HL-60/S4 treated with phorbol 12-myristate 13-acetate at 8.2 ng/mL for 4 days and 3 days (cell line): ENCODE results near the gene MRPS6.

Experiments
- in situ Hi-C: fragments of 300-500 bp; cut with MboI; formaldehyde crosslinking; loops from 2 replicates; pipeline ENCODE4 v1.15.0; 2022; ENCODE audit warnings: low sequenced_read_pairs

MRPS6 gene

GRCh38 chr21:34073032-34073748 is at the start of gene MRPS6, which contains the start of gene SLC5A3:
TSS of gene MRPS6 (plus strand) at chr21:34073578. CDS start at chr21:34073701, 123 bp downstream.
TSS of gene SLC5A3 (plus strand) at chr21:34073578. CDS start at chr21:34095199, 21,621 bp downstream.
- in situ Hi-C loops, result no loop called here

- in situ Hi-C loops, result no loop called here
Observed at GRCh38 chr21:34023691-34024373, 49.5 kb upstream of the MRPS6 start.

GRCh38 chr21:34024374-34024693 is 49.0 kb upstream of the MRPS6 start:
- in situ Hi-C loops, result no loop called here

DNA sequence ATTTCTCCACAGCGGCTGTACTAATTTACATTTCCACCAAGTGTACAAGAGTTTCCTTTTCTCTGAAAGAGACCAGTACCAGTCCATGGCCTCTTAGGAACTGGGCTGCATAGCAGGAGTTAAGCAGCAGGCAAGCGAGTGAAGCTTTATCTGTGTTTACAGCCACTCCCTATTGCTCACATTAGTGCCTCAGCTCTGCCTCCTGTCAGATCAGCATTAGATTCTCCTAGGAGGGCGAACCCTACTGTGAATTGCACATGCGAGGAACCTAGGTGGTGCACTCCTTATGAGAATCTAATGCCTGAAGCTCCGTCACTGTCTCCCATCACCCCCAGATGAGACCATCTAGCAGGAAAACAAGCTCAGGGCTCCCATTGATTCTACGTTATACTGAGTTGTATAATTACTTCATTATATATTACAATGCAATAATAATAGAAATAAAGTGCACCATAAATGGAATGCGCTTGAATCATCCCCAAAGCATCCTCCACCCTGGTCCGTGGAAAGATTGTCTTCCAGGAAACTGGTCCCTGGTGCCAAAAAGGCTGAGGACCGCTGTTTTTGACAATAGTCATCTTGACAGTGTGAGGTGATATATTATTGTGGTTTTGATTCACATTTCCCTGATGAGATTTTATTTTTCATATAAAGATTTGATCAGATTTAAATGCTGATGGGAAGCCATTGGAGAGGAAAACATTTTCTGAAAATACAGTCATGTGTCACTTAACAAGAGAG is 45.5 kb upstream of the MRPS6 start:
- in situ Hi-C loops, result no loop called here

DNA sequence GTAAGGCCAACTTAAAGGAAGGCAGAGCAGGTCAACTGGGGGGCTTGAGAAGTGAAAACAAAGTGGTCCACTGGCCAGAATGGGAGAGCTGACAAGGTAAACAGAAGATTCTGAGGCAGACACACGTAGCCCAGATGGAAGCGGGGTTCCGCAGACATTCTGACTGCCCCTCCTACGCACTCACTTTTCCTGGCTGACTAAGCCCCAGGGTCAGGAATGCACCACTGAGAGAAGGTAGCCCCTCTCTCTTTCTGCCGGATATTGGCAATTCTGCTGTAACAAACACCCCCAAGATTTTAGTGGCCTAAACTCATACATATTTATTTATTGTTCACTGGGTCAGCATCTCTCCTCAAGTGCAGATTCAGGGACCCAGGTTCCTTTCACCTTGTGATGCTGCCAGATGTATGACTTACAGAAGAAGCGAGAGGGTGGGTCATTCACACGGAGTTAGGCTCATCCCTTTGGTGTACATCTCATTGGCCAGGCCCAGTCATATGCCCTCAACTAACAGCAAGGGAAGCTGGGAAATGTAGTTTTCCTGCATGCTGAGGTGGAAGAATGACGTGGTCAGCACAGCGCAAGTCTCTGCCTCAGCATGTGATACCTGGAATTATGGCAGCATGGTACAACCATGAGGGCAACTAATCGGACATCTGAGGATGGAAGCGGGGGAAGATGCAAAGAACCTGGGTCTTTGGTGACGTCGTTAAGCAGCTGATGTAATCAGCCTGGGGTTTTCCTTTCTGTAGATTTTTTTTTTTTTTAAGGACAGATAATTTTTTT is 43.4 kb upstream of the MRPS6 start:
- in situ Hi-C loops, result no loop called here

DNA sequence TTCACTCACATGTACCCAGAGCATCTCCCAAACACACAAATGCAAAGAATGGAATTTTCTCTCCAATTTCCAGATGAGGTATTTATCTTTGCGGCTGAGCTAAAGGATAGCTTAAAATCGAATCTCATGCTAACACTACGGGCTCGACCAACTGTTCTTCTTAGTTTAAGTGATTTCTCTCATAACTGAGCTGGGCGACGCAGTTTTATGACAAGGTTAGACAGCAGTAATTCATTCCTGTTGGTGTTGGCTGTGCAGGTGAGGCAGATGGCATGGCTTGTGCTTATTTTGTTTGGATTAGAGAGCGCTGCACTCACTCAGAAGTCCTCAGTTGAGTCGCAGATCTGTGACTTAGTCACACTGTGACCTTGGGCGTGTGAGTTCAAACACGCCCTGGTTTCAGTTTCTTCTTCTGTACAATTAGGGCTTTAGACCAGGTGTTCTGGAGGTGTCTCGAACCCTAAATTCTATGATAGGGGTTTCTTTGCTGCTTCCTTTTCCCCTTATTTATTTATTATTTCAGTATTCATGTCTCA is 41.5 kb upstream of the MRPS6 start:
- in situ Hi-C loops, result no loop called here

GRCh38 chr21:34034369-34035014 is 38.9 kb upstream of the MRPS6 start:
- in situ Hi-C loops, result no loop called here

GRCh38 chr21:34035619-34036354 is 37.6 kb upstream of the MRPS6 start:
- in situ Hi-C loops, result no loop called here

- in situ Hi-C loops, result no loop called here
Observed at GRCh38 chr21:34037009-34037795, 36.2 kb upstream of the MRPS6 start.

GRCh38 chr21:34039678-34040382 is 33.5 kb upstream of the MRPS6 start:
- in situ Hi-C loops, result no loop called here

DNA sequence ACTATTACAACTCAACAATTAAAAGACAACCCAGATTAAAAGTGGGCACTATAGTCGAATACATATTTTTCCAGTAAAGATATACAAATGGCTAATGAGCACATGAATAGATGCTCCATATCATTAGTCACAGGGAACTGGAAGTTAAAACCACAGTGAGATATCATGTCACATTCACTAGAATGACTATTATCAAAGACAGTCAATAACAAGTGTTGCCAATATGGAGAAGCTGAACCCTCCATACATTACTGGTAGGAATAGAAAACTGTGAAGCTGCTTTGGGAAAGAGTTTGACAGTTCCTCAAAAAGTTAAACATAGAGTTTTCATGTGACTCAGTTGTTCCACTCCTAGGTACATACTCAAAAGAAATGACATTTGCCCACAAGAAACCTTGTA is 30.6 kb upstream of the MRPS6 start:
- in situ Hi-C loops, result no loop called here

GRCh38 chr21:34043333-34043732 is 30.0 kb upstream of the MRPS6 start:
- in situ Hi-C loops, result no loop called here

- in situ Hi-C loops, result no loop called here
Observed at GRCh38 chr21:34046917-34047316, 26.5 kb upstream of the MRPS6 start.

DNA sequence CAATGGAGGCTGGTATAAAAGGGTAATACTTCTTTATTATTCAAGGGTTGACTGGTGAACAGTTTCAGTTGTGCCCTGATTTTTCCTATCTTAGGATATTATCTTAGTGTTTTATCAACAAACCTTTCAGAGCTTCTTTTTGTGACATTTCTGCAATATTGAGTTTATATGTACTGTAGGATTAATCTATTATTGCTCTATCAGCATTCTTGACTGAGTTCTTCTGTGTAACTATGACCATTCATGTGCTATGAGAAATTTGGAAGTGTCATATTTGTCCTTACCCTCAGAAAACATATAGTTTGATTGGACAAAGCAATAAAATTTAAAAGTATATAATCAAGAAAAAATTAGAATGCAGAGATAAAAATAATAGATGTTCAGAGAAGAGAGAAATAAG is 25.5 kb upstream of the MRPS6 start:
- in situ Hi-C loops, result no loop called here

- in situ Hi-C loops, result no loop called here
Observed at GRCh38 chr21:34052171-34052570, 21.2 kb upstream of the MRPS6 start.

DNA sequence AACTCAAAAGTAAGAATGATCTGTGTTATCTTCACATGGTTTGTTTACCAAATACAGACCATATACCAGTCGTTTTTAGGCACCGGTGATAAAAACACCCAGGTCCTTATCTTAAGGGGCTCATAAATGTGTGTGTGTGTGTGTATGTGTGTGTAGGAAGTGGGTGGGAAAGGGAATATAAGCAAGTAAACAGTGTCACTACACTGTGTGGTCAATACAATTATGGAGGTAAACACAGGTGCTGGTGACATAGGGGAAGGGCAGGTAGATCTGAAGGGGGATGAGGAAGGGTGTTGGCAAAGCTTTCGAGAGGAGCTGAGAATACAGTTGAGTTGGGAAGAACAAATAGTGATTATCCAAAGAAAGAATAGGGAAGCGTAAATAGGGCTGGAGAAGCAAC is 19.1 kb upstream of the MRPS6 start:
- in situ Hi-C loops, result no loop called here

DNA sequence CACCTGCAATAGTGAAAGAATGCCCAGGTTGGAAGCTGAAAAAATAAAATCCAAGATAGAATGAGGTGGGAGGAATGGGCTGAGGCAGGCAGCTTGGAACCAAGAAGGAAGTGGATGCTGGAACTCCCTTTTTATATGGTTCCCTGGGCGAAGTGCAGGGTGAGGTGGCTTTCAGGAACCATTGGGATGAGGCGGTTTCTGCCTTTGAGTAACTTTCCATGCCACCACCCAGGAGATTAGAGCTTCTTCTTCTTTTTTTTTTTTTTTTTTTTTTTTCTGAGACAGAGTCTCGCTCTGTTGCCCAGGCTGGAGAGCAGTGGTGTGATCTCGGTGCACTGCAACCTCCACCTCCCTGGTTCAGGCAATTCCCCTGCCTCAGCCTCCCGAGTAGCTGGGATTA is 17.8 kb upstream of the MRPS6 start:
- in situ Hi-C loops, result no loop called here

GRCh38 chr21:34061983-34062382 is 11.4 kb upstream of the MRPS6 start:
- in situ Hi-C loops, result no loop called here
